Measurements from ENCODE around the gene CCDC60.
A peak's percentile ranks its signal among the peaks of the same experiment; 100 is the strongest.
"Not testable (repeated sequence)": the region's sequence is repeated elsewhere in the genome, so short reads cannot be mapped to it uniquely, and the experiment has no call there.

CCDC60 gene

GRCh38 chr12:119326341-119326740 lies 8.2 kb upstream of the CCDC60 start:
- intact Hi-C loops (cut with DNase I): no loop called here
- DNase-seq: no peak

DNA sequence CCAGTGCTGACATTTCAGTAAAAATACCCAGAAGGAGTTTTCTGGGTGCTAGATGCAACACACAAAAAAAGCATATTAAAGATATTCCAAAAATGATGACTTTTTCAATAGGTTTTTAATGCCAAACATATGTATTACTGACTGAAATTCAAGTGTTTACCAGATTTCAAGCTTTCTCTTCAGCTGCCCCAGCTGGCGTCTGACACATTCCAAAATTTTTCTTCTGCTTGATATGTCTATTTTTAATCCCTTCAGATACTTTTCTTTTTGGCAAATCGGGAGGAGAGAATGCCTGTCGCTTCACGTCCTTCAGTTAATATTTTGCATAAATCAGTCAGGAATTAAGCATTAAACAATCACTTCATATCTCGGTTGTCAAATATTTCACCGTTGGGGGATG lies 7.1 kb upstream of the CCDC60 start:
- DNase-seq: no peak
- intact Hi-C loops (cut with DNase I): no loop called here

DNA sequence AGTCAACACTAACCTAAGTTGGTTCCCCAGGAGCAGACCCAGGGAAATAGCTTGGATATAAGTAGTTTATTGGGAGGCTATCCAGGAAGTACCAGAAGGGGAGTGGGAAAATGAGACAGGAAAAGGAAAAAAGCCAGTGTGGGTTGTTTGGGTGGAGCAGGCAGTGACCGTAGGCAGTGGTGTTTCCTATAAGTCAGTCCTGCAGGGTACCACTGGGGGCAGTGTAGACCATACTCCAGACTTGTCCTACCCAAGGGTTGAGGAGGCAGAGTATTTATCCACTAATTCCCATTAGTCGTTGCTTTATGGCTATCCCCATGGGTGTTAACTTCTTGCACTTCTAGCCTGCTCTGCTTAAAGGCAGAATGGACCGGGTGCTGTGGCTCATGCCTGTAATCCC lies 6.4 kb upstream of the CCDC60 start:
- DNase-seq: peak in 4 of 42 donors; percentile 8 to 46 (median 21)
- intact Hi-C loops (cut with DNase I): no loop called here

- no peak for DNase-seq
- intact Hi-C loops (cut with DNase I): no loop called here
Observed at GRCh38 chr12:119338593-119339363, 4.2 kb downstream of the CCDC60 start.

- intact Hi-C loops (cut with DNase I): no loop called here
- DNase-seq: no peak
Observed at GRCh38 chr12:119340578-119340977, 6.0 kb downstream of the CCDC60 start.

DNA sequence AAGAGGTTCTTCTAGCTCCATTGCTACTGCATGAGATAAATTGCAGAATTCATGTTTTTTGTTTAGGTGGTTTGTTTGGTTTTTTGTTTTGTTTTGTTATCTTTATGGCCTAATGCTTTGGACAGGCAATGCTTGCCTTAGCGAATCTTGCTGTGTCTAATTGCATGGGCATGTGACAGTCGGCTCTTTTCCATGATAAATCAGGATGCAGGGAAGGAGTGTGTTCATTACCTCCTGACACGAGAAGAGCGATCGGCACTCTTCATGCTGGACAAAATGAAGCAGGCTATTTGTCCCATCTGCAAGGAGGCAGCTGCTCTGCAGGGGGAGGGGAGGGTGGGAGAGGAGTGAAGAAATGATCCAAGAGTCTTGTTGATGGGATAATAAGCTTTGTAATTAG lies 6.5 kb downstream of the CCDC60 start:
- intact Hi-C loops (cut with DNase I): no loop called here
- DNase-seq: no peak

- intact Hi-C loops (cut with DNase I): no loop called here
- no peak for DNase-seq
Observed at GRCh38 chr12:119341988-119342387, 7.5 kb downstream of the CCDC60 start.

GRCh38 chr12:119343130-119343529 lies 8.6 kb downstream of the CCDC60 start:
- no peak for DNase-seq
- intact Hi-C loops (cut with DNase I): no loop called here

DNA sequence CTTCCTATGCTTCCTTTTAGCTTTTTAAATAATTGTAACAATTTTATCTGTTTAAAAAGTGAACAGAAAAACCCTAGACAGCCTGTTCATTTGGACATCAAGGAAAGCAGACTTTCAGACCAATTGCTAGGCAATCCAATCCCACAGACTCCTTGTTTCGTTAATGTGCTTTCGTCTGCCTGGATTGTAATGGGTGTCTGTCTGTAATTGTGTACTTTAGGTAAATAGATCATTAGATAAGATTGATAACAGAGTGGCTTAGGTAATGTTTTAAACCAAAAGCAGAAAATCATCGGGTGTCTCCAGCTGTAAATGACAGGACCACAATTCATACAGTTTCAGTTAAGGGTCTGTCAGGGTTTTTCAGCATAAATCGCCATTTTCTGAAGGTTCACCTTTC lies 19.6 kb downstream of the CCDC60 start:
- intact Hi-C loops (cut with DNase I): no loop called here
- no peak for DNase-seq

GRCh38 chr12:119360366-119360765 lies 25.8 kb downstream of the CCDC60 start:
- DNase-seq; intact Hi-C loops (cut with DNase I): not testable (repeated sequence)

DNA sequence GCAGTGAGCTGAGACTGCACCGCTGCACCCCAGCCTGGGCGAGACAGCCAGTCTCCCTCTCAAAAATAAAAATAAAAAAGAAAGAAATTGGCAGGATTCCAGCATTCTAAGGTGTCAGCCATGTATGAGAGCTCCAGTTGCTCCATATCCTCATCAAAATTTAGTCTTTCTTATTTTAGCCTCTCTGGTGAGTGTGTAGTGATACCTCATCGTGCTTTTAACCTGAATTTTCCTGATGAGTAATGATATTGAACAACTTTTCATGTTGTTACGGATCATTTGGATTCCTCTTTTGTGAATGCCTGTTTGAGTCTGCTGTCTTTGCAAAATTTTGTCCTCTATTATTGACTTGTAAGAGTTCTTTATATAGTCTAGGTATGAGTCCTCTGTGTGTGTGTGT lies 28.5 kb downstream of the CCDC60 start:
- no peak for DNase-seq
- intact Hi-C loops (cut with DNase I): no loop called here

GRCh38 chr12:119363490-119363889 lies 29.0 kb downstream of the CCDC60 start:
- intact Hi-C loops (cut with DNase I): no loop called here
- DNase-seq: no peak

GRCh38 chr12:119365451-119365850 lies 30.9 kb downstream of the CCDC60 start:
- intact Hi-C loops (cut with DNase I): no loop called here
- no peak for DNase-seq

GRCh38 chr12:119366007-119366406 lies 31.5 kb downstream of the CCDC60 start:
- DNase-seq: no peak
- intact Hi-C loops (cut with DNase I): no loop called here

GRCh38 chr12:119369161-119369560 lies 34.6 kb downstream of the CCDC60 start:
- no peak for DNase-seq
- intact Hi-C loops (cut with DNase I): no loop called here

GRCh38 chr12:119369907-119370546 lies 35.5 kb downstream of the CCDC60 start:
- DNase-seq: no peak
- intact Hi-C loops (cut with DNase I): no loop called here

DNA sequence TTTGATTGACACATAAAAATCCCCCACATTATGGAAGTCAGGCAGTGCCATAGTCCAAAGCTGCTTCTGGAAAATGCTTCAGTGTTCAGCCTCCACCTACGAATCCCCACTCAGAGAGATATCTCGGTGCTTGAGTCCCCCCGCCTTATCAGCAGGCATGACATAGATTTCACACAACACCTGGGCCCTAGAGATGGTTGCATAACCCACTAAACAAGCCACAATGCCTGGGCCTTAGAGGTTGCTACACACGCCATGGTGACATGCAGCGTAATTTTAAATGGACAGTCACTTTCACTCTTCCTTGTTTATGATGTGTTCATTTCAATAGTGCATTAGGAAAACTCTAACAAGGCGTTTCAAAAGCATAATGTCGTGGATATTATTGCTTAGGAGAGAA lies 38.0 kb downstream of the CCDC60 start:
- no peak for DNase-seq
- intact Hi-C loops (cut with DNase I): no loop called here

DNA sequence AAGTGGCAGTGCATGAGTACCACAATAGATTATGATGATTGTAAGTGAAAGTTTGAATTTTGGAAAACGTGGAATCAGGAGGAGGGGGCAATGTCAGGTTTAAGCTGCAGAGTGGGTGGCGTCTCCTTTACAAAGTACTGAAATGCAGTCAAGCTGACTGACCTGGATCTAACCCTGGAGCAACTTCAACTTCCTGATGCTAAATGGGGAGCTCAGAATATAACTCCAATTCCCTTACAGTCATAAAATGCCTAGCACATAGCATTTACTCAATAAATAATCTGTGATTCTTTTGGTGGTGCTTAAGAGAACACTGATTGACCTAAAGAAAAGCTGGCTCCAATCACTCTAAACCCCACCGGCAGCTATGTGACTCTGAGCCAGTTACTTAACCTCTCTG lies 38.5 kb downstream of the CCDC60 start:
- no peak for DNase-seq
- intact Hi-C loops (cut with DNase I): no loop called here

GRCh38 chr12:119373666-119374065 lies 39.1 kb downstream of the CCDC60 start:
- no peak for DNase-seq
- intact Hi-C loops (cut with DNase I): no loop called here

- no peak for DNase-seq
- intact Hi-C loops (cut with DNase I): no loop called here
Observed at GRCh38 chr12:119374635-119375034, 40.1 kb downstream of the CCDC60 start.
